ENCODE data around the gene RAB4A.

DNA sequence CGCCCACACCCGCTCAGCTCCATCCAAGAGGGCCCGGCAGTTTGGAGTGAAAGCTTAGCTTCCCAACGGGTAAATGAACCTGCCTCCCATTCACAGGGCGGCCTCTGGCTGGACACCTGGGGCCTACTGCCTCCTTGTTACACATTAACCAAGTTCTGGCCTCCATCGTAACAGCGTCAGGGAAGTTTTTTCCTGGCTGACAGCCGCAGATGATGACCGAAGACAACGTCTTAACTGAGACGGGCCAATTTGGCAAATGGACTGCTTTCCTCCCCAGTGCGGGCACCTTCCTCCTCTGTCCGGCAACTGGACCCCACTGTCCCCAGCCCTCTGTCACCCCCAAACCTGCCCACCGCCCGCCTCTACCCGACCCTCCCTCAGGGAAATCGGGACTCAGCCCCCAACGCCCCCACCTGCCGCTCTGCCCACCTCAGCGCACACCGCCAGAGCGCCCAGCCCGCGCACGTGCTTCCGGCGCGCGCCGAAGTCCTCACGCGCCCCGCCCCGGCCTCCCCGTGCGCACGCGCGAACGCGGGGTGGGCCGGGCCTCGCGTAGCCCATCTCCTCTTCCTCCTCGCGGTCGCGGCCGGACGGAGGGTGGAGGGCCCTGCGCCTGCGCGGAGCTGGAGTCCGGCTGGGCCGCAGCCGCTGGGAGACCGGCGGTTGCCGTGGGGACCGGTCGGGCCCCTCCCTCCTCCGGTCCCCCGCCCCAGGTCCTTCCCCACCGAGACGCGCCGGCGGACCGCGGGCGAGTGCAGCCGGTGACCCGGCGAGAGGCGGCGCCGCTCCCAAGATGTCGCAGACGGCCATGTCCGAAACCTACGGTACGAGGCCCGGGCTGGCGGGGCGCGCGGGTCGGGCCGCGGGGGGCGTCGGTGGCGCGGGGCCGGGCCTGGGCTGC, at the start of gene RAB4A:
- TF ChIP-seq, protein P1, sequence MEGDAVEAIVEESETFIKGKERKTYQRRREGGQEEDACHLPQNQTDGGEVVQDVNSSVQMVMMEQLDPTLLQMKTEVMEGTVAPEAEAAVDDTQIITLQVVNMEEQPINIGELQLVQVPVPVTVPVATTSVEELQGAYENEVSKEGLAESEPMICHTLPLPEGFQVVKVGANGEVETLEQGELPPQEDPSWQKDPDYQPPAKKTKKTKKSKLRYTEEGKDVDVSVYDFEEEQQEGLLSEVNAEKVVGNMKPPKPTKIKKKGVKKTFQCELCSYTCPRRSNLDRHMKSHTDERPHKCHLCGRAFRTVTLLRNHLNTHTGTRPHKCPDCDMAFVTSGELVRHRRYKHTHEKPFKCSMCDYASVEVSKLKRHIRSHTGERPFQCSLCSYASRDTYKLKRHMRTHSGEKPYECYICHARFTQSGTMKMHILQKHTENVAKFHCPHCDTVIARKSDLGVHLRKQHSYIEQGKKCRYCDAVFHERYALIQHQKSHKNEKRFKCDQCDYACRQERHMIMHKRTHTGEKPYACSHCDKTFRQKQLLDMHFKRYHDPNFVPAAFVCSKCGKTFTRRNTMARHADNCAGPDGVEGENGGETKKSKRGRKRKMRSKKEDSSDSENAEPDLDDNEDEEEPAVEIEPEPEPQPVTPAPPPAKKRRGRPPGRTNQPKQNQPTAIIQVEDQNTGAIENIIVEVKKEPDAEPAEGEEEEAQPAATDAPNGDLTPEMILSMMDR (IDR thresholded peaks at IDR 0.05) = no peak
- peak; percentile 30 to 77 for TF ChIP-seq POLR2A (IDR thresholded peaks at IDR 0.05)

Measured in uterus (tissue), 2 donors.